Prostate gland (tissue), 2 donors: Measurements from ENCODE around the gene RBPJ.

Experiments
- CTCF ChIP-seq, 4 experiments: fragments of 200-600 bp in 2 of 4; fragments of 450-650 bp in 2 of 4; sonication (generic) in 2 of 4; IDR thresholded peaks; 1 replicate in 3 of 4; 2 replicates in 1 of 4; pipeline ENCODE4 v1.5.1; 2016 to 2019; ENCODE audit warnings: antibody characterized with exemption in 4 of 4, mild to moderate bottlenecking in 2 of 4, moderate library complexity in 2 of 4
- POLR2A ChIP-seq: fragments of 450-650 bp; IDR thresholded peaks from one replicate; pipeline ENCODE4 v1.6.1; 2016; ENCODE audit warnings: antibody characterized with exemption, mild to moderate bottlenecking
- POLR2AphosphoS5 ChIP-seq: sonication (generic); formaldehyde crosslinking; IDR thresholded peaks from one replicate; pipeline ENCODE4 v1.6.1; 2017; ENCODE audit warnings: antibody characterized with exemption

- TF ChIP-seq POLR2AphosphoS5: no peak
- no peak for TF ChIP-seq POLR2A
- no peak for TF ChIP-seq CTCF (IDR thresholded peaks at IDR 0.05)
Observed at GRCh38 chr4:26342328-26343037, 21.7 kb downstream of the RBPJ start.
